DOHH2 (cell line): ENCODE measurements around the gene ARAP1.

Experiments
- CTCF ChIP-seq: fragments of 200-600 bp; sonication (generic); IDR thresholded peaks from one replicate; pipeline ENCODE4 v1.5.1; 2014; ENCODE audit warnings: antibody characterized with exemption, mild to moderate bottlenecking, low read depth, low read length; ENCODE audit not compliant: poor library complexity, severe bottlenecking
- EZH2phosphoT487 ChIP-seq: fragments of 200-600 bp; sonication (generic); IDR thresholded peaks from 2 replicates; pipeline ENCODE4 v1.6.1; 2017; ENCODE audit warnings: borderline replicate concordance, mild to moderate bottlenecking, antibody characterized with exemption, low read length, moderate library complexity, mixed read lengths

DNA sequence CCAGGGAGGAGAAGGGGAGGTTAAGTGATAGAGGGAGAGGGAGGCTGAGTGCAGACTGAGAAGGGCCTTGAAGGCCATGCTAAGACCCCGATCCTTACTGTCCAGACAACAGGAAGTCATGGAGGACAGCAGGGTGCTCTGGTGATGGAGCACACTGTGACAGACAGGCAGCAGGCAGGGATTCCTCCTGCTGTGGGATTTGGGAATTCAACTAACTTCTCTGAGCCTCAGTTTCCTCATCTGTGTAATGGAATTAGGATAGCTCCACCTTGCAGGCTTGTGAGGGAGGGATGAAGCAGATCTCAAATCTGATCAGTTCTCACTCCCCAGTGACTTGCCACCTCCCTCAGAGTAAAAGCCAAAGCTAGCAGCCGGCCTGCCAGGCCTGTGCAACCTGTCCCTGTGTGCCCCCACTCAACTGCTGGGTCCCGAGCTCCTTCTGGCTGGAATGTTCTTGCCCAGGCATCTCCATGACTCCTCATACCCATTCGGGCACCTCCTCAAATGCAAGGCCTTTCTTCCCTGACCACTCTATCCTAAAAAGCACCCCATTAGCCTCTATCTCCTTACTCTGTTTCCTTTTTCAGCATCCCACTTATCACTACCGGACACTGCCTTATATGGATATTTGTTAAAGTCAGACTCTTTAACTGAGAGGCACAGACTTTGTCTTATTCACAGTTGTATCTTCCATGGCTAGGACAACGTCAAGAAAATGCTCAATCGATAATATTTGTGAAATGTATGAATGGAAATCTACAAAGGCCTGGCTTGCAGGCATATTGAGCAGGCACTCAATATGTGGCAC, 9.5 kb downstream of the ARAP1 start:
- TF ChIP-seq CTCF (no peak), EZH2phosphoT487 (no peak)
